Skeletal muscle satellite cell (primary cell): ENCODE measurements around the gene WIF1. TPM values are rescaled to one million over a fixed set of nuclear protein-coding genes. Genes with fewer than 3 reads are reported as not detected.
A peak's percentile ranks its signal among the peaks of the same experiment; 100 is the strongest.

ENCODE experiments used
- H3K27me3 ChIP-seq: 2 replicates; pipeline ENCODE4 v1.7.0; 2013; ENCODE audit warnings: low read length; ENCODE audit not compliant: control insufficient read depth, insufficient read depth
- H3K36me3 ChIP-seq: 2 replicates; pipeline ENCODE4 v1.7.0; 2013; ENCODE audit warnings: mild to moderate bottlenecking, control low read depth, low read length; ENCODE audit not compliant: insufficient read depth
- H3K4me1 ChIP-seq: 2 replicates; pipeline ENCODE4 v1.7.0; 2013; ENCODE audit warnings: low read length; ENCODE audit not compliant: control insufficient read depth, insufficient read depth
- H3K4me2 ChIP-seq: 2 replicates; pipeline ENCODE4 v1.7.0; 2013; ENCODE audit warnings: mild to moderate bottlenecking, low read length
- H3K4me3 ChIP-seq: 2 replicates; pipeline ENCODE4 v1.7.0; 2013; ENCODE audit warnings: low read length
- H3K9ac ChIP-seq: 2 replicates; pipeline ENCODE4 v1.7.0; 2013; ENCODE audit warnings: mild to moderate bottlenecking, low read depth, low read length, moderate library complexity
- H3K9me3 ChIP-seq: replicated peaks from 2 replicates; pipeline ENCODE4 v1.7.0; 2013; ENCODE audit warnings: mild to moderate bottlenecking, control low read depth, low read length
- total RNA-seq: library from RNA; depleted of rRNA; stranded (reverse); fragments of >200 nt; gene quantifications from 2 replicates; pipeline ENCODE4 v1.2.3, GENCODE V29; 2012; rRNA removed

WIF1 gene, protein sequence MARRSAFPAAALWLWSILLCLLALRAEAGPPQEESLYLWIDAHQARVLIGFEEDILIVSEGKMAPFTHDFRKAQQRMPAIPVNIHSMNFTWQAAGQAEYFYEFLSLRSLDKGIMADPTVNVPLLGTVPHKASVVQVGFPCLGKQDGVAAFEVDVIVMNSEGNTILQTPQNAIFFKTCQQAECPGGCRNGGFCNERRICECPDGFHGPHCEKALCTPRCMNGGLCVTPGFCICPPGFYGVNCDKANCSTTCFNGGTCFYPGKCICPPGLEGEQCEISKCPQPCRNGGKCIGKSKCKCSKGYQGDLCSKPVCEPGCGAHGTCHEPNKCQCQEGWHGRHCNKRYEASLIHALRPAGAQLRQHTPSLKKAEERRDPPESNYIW
- 0.87 TPM in 1 of 2 replicates, not detected in the other for total RNA-seq

GRCh38 chr12:65121049-65121955 is at the start of gene WIF1:
WIF1 (minus strand) TSS chr12:65121305; CDS start chr12:65121191, 114 bp downstream.
- H3K36me3 ChIP-seq = no peaks in the 10 kb centered on the region
- no peak within 1 kb of the TSS for H3K9ac ChIP-seq
- peaks cover 72% of the 10 kb centered on the region for H3K27me3 ChIP-seq
- peak within 1 kb of the TSS; percentile 71 for H3K4me2 ChIP-seq
- H3K4me3 ChIP-seq = peak within 1 kb of the TSS; percentile 47
- peaks cover 7% of the 10 kb centered on the region for H3K4me1 ChIP-seq
- no peaks in the 10 kb centered on the region for H3K9me3 ChIP-seq

- peaks cover 4% of the 10 kb centered on the region for H3K27me3 ChIP-seq
- H3K9me3 ChIP-seq = no peaks in the 10 kb centered on the region
- H3K4me2 ChIP-seq = peak overlapping the region; percentile 100
- H3K4me3 ChIP-seq = peak overlapping the region; percentile 99
- peaks cover 30% of the 10 kb centered on the region for H3K4me1 ChIP-seq
- H3K9ac ChIP-seq = peak overlapping the region; percentile 97
- H3K36me3 ChIP-seq = no peaks in the 10 kb centered on the region
These were observed 49.2 kb upstream of the WIF1 start for GRCh38 chr12:65170209-65170881.

DNA sequence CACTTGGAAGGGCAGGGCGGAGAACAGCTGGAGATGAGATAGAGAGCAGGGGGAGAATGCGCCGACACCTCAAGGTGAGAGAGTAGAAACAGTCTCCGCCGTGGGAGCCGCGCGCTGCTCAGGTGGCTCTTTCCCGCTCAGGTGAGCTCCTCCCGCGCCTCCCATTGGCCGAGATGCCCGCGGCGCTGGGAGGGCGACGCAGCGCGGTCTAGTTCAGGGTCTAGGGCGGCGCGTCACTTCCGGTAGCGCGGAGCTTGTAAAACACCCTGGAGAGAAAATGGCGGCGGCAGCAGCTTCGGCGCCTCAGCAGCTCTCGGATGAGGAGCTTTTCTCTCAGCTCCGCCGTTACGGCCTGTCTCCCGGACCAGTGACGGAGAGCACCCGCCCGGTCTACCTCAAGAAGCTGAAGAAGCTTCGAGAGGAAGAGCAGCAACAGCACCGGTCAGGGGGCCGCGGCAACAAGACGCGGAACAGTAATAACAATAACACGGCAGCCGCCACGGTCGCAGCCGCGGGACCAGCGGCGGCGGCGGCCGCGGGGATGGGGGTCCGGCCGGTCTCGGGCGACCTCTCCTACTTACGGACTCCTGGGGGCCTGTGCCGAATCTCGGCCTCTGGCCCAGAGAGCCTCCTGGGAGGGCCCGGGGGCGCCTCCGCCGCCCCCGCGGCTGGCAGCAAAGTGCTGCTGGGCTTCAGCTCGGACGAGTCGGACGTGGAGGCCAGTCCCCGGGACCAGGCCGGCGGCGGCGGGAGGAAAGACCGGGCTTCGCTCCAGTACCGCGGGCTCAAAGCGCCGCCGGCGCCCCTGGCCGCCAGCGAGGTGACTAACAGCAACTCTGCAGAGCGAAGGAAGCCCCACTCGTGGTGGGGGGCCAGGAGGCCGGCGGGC is 48.5 kb upstream of the WIF1 start, which contains the start of gene LEMD3:
LEMD3 (plus strand) TSS at position 264 of the 889 bp plus-strand sequence; CDS start at position 278, 14 bp downstream.
- H3K4me1 ChIP-seq = peaks cover 30% of the 10 kb centered on the region
- peak within 1 kb of the TSS; percentile 99 for H3K4me3 ChIP-seq
- no peaks in the 10 kb centered on the region for H3K9me3 ChIP-seq

DNA sequence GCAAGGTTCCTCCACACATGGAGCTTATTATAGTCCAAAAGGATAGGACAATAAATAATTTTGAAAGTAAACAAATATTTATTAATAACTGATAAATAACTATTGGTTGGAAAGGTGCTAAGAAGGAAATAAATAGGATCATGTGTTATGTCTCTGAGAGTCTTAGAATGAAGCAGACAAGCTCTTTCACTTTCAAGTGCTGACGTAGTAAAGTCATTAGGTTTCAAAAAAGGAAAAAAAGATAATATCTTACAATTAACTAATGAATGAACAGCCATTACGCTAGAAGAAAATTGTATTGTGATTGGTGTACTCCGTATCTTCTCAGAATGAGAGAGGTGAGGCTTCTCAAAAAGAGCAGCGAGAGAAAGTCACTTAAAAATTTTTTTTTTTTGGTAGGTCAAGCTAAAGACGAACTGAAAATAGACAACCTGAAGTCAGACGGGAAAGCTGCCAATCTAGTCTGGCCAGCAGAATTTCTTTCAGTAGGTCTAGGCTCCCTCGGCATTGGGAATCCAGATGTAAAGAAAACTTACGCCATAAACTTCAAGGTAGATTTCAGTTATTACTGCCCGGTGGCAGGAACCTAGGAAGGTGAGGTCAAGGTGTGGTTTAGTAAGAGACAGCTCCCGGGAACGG is 47.7 kb upstream of the WIF1 start:
- H3K9ac ChIP-seq = peak overlapping the region; percentile 97
- H3K4me1 ChIP-seq = peaks cover 29% of the 10 kb centered on the region
- H3K4me2 ChIP-seq = peak overlapping the region; percentile 100
- H3K9me3 ChIP-seq = no peaks in the 10 kb centered on the region
- H3K4me3 ChIP-seq = peak overlapping the region; percentile 99
- H3K27me3 ChIP-seq = peaks cover 4% of the 10 kb centered on the region
- no peaks in the 10 kb centered on the region for H3K36me3 ChIP-seq

More for the DNA sequence above, 48.5 kb upstream of the WIF1 start, which contains the start of gene LEMD3:
- Histone ChIP-seq H3K27me3 (peaks cover 4% of the 10 kb centered on the region), H3K9ac (peak within 1 kb of the TSS; percentile 97), H3K4me2 (peak within 1 kb of the TSS; percentile 100), H3K36me3 (no peaks in the 10 kb centered on the region)

- no peaks in the 10 kb centered on the region for H3K9me3 ChIP-seq
- no peak overlapping the region for H3K9ac ChIP-seq
- no peak overlapping the region for H3K4me3 ChIP-seq
- peaks cover 29% of the 10 kb centered on the region for H3K27me3 ChIP-seq
- no peaks in the 10 kb centered on the region for H3K36me3 ChIP-seq
- H3K4me1 ChIP-seq = peaks cover 5% of the 10 kb centered on the region
- H3K4me2 ChIP-seq = no peak overlapping the region
These were observed 43.7 kb upstream of the WIF1 start for GRCh38 chr12:65164774-65165173.

DNA sequence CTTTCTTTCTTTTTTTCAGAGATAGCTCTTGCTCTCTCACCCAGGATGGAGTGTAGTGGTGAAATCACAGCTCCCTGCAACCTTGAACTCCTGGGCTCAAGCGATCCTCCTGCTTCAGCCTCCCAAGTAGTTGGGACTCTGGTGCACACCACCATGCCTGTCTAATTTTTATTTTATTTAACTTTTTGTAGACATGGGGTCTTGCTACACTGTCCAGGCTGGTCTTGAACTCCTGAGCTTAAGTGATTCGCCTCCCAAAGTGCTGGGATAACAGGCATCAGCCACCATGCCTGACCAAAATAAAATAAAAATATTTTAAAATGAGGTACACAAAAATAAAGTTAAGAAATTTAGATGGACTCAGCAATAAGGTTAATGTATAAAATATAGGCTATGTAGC is 43.1 kb upstream of the WIF1 start:
- Histone ChIP-seq H3K9me3 (no peaks in the 10 kb centered on the region), H3K4me2 (no peak overlapping the region), H3K27me3 (peaks cover 29% of the 10 kb centered on the region), H3K9ac (no peak overlapping the region), H3K36me3 (no peaks in the 10 kb centered on the region), H3K4me3 (no peak overlapping the region), H3K4me1 (peaks cover 5% of the 10 kb centered on the region)

GRCh38 chr12:65162609-65163008 is 41.5 kb upstream of the WIF1 start:
- no peaks in the 10 kb centered on the region for H3K4me1 ChIP-seq
- H3K9ac ChIP-seq = no peak overlapping the region
- H3K27me3 ChIP-seq = peaks cover 29% of the 10 kb centered on the region
- H3K4me3 ChIP-seq = no peak overlapping the region
- H3K36me3 ChIP-seq = no peaks in the 10 kb centered on the region
- no peaks in the 10 kb centered on the region for H3K9me3 ChIP-seq
- H3K4me2 ChIP-seq = no peak overlapping the region

- Histone ChIP-seq H3K4me2 (no peak overlapping the region), H3K4me3 (no peak overlapping the region), H3K4me1 (peaks cover 9% of the 10 kb centered on the region), H3K27me3 (peaks cover 18% of the 10 kb centered on the region), H3K36me3 (no peaks in the 10 kb centered on the region), H3K9ac (no peak overlapping the region), H3K9me3 (no peaks in the 10 kb centered on the region)
These were observed 36.0 kb upstream of the WIF1 start for GRCh38 chr12:65157091-65157490.

DNA sequence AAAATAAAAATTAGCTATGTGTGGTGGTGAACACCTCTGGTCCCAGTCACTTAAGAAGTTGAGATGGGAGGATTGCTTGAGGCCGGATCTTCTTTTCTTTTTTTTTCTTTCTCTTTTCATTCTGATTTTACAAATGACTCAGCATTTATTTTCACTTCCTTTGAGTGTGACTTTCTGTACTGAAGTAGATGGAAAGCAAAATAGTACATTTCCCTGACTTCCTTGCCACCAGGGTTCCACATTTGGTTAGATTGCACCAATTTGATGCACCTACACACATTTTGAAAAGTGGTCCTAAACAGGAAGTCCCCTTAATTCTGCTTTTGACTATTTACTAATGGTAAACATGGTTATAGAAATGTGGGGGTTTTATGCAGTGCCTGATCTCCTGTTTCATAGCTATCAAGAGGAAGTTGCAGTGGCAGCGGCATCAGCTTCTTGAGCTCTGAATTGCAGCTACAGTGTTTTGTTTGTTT is 35.3 kb upstream of the WIF1 start:
- Histone ChIP-seq H3K4me3 (no peak overlapping the region), H3K9ac (no peak overlapping the region), H3K36me3 (no peaks in the 10 kb centered on the region), H3K9me3 (no peaks in the 10 kb centered on the region), H3K27me3 (peaks cover 11% of the 10 kb centered on the region), H3K4me1 (peaks cover 9% of the 10 kb centered on the region), H3K4me2 (no peak overlapping the region)

DNA sequence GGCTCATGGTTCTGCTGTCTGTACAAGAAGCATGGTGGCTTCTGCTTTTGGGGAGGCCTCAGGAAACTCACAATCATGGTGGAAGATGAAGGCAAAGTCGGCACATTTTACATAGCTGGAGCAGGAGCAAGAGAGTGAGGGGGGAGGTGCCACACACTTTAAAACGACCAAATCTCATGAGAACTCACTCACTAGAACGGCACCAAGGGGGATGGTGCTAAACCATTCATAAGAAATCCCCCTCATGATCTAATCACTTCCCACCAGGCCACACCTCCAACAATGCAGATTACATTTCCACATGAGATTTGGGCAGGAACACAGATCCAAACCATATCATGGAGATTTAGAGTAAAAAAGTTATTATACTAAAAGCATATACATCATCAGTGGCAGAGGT is 34.7 kb upstream of the WIF1 start:
- Histone ChIP-seq H3K36me3 (no peaks in the 10 kb centered on the region), H3K9me3 (no peaks in the 10 kb centered on the region), H3K4me1 (peaks cover 9% of the 10 kb centered on the region), H3K4me3 (no peak overlapping the region), H3K9ac (no peak overlapping the region), H3K27me3 (peaks cover 5% of the 10 kb centered on the region), H3K4me2 (no peak overlapping the region)
